ENCODE data around the gene LMX1B.

GRCh38 chr9:126628969-126629674 lies 15.4 kb downstream of the LMX1B start:
- no peak for TF ChIP-seq FOXM1 (IDR thresholded peaks at IDR 0.05; ENCODE audit: low read depth)
- TF ChIP-seq FOXJ3 (CRISPR knock-in tag; IDR thresholded peaks at IDR 0.05) = no peak
- TF ChIP-seq CTCF (IDR thresholded peaks at IDR 0.05) = no peak
- TF ChIP-seq TAF1 (IDR thresholded peaks at IDR 0.05; ENCODE audit: borderline replicate concordance, low read depth, low read length) = no peak
- TF ChIP-seq EP300 (IDR thresholded peaks at IDR 0.05; ENCODE audit: borderline replicate concordance in 1 of 2, low read depth in 1 of 2, low read length in 1 of 2) = no peak
- no peak for TF ChIP-seq REST (IDR thresholded peaks at IDR 0.05; ENCODE audit: low read depth, low read length)
- no peak for TF ChIP-seq SIN3A (IDR thresholded peaks at IDR 0.05; ENCODE audit: borderline replicate concordance, low read depth, low read length)
- TF ChIP-seq CHD2 (IDR thresholded peaks at IDR 0.05; ENCODE audit: low read length, partially characterized antibody) = no peak
- TF ChIP-seq RCOR1 (IDR thresholded peaks at IDR 0.05; ENCODE audit: low read length) = no peak

Data from SK-N-SH (cell line).